Fibroblast of gingiva (primary cell): Measurements from ENCODE around the gene TRAF7.

ENCODE experiments used
- DNase-seq: peaks from one replicate; pipeline ENCODE4 v3.0.0-alpha.2; 2011; ENCODE audit warnings: low read depth

TRAF7 gene

GRCh38 chr16:2216330-2216729, 60.7 kb downstream of the TRAF7 start:
- DNase-seq: no peak

- DNase-seq: peak; percentile 100
These were observed 67.8 kb downstream of the TRAF7 start, which contains the start of gene E4F1 for GRCh38 chr16:2223221-2223941. E4F1 (plus strand) TSS chr16:2223591; CDS start chr16:2223614, 23 bp downstream.

- peak; percentile 52 for DNase-seq
These were observed 68.4 kb downstream of the TRAF7 start for GRCh38 chr16:2223942-2224486.

GRCh38 chr16:2226245-2226793, 70.7 kb downstream of the TRAF7 start:
- no peak for DNase-seq

- no peak for DNase-seq
These were observed 71.3 kb downstream of the TRAF7 start for GRCh38 chr16:2226918-2227317.
